HG02943 (cell line): ENCODE data around the gene C11orf58.

ENCODE experiments used
- ATAC-seq: cut with Tn5 transposase; IDR thresholded peaks from one replicate; pipeline ENCODE4 v1.9.1; 2021; ENCODE audit warnings: mild to moderate bottlenecking, low read depth, moderate library complexity; ENCODE audit not compliant: unreplicated experiment

Gene C11orf58

GRCh38 chr11:16783321-16783801 is 44.9 kb downstream of the C11orf58 start:
- no peak for ATAC-seq

- no peak for ATAC-seq
Measured at GRCh38 chr11:16784097-16784496, 45.6 kb downstream of the C11orf58 start.

GRCh38 chr11:16784666-16785065 is 46.2 kb downstream of the C11orf58 start:
- no peak for ATAC-seq

- no peak for ATAC-seq
Measured at GRCh38 chr11:16785520-16786128, 47.2 kb downstream of the C11orf58 start.

GRCh38 chr11:16786131-16786530 is 47.7 kb downstream of the C11orf58 start:
- ATAC-seq: no peak

- ATAC-seq: no peak
Measured at GRCh38 chr11:16787035-16787742, 48.7 kb downstream of the C11orf58 start.

GRCh38 chr11:16788141-16789062 is 50.0 kb downstream of the C11orf58 start:
- ATAC-seq: peak; percentile 62

GRCh38 chr11:16789063-16789420 is 50.6 kb downstream of the C11orf58 start:
- no peak for ATAC-seq

- ATAC-seq: no peak
Measured at GRCh38 chr11:16789560-16790485, 51.4 kb downstream of the C11orf58 start.

- ATAC-seq: no peak
Measured at GRCh38 chr11:16790486-16791190, 52.2 kb downstream of the C11orf58 start.

- no peak for ATAC-seq
Measured at GRCh38 chr11:16791191-16791961, 52.9 kb downstream of the C11orf58 start.

- ATAC-seq: no peak
Measured at GRCh38 chr11:16792426-16792825, 54.0 kb downstream of the C11orf58 start.

GRCh38 chr11:16793009-16793408 is 54.6 kb downstream of the C11orf58 start:
- no peak for ATAC-seq

GRCh38 chr11:16793511-16793910 is 55.1 kb downstream of the C11orf58 start:
- no peak for ATAC-seq

GRCh38 chr11:16794047-16794818 is 55.8 kb downstream of the C11orf58 start:
- no peak for ATAC-seq

GRCh38 chr11:16795146-16795545 is 56.7 kb downstream of the C11orf58 start:
- no peak for ATAC-seq

GRCh38 chr11:16796311-16796710 is 57.9 kb downstream of the C11orf58 start:
- no peak for ATAC-seq

- no peak for ATAC-seq
Measured at GRCh38 chr11:16797776-16798175, 59.3 kb downstream of the C11orf58 start.
